Stimulated activated naive B cell treated with anti-CD40 and anti-IgM and Interleukin-4, amounts not matched to agents 10 μg/mL and 1 μg/mL and 100 μg/mL, for 72 hours (primary cell): Measurements from ENCODE around the gene KCP.
"Not testable (repeated sequence)": the region's sequence is repeated elsewhere in the genome, so short reads cannot be mapped to it uniquely, and the experiment has no call there.

Experiments
- ATAC-seq, 2 donors: fragments of 150-1000 bp; cut with Tn5 transposase; replicated peaks; 2 replicates each; pipeline ENCODE4 v1.10.0; 2021; ENCODE audit warnings: moderate library complexity in 1 of 2
- DNase-seq: peaks from one replicate; pipeline ENCODE4 v3.0.0; 2021
- H3K27ac Mint-ChIP-seq: one replicate; pipeline ENCODE4 v1.8.0; 2022; ENCODE audit warnings: mild to moderate bottlenecking, mixed read lengths
- H3K27me3 Mint-ChIP-seq, 2 donors: one replicate each; pipeline ENCODE4 v1.8.0; 2022; ENCODE audit warnings: mixed read lengths in 2 of 2
- H3K36me3 Mint-ChIP-seq, 2 donors: one replicate each; pipeline ENCODE4 v1.8.0; 2022; ENCODE audit warnings: mixed read lengths in 2 of 2, mild to moderate bottlenecking in 1 of 2
- H3K4me1 Mint-ChIP-seq, 2 donors: one replicate each; pipeline ENCODE4 v1.8.0; 2022; ENCODE audit warnings: mixed read lengths in 2 of 2, mild to moderate bottlenecking in 1 of 2
- H3K4me3 Mint-ChIP-seq, 2 donors: one replicate each; pipeline ENCODE4 v1.8.0; 2022; ENCODE audit warnings: mild to moderate bottlenecking in 2 of 2, mixed read lengths in 2 of 2, moderate library complexity in 1 of 2
- H3K9me3 Mint-ChIP-seq, 2 donors: one replicate each; pipeline ENCODE4 v1.8.0; 2022; ENCODE audit warnings: mixed read lengths in 2 of 2, mild to moderate bottlenecking in 1 of 2

Gene KCP

DNA sequence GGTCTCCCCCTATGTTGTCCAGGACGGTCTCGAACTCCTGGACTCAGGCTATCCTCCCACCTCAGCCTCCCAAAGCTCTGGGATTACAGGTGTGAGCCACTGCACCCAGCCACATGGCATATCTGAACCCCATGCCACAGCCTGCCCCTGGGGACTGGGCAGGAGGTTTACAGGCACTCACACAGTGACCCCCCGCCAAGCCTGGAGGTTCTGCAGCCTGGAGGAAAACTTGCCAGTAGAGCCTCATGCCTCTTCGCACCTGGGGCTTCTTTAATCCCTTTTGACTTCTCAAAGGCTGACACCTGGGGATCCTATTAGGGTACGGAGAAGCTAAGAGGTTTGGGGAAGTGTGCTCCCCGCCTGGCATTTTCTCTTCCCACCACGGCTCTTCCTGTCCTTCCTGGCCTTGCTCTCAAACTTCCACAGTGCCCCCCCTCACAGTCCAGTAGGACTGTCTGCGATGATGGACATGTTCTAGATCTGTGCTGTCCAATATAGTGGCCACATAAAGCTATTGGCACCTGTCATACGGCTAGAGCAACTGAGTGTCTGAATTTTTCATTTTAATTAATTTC, 11.4 kb upstream of the KCP start:
- peaks cover 8 to 9% of the 10 kb centered on the region in 2 donors for H3K27me3 Mint-ChIP-seq
- no peak overlapping the region for H3K4me3 Mint-ChIP-seq
- DNase-seq: no peak
- peaks cover 11 to 12% of the 10 kb centered on the region in 2 donors for H3K4me1 Mint-ChIP-seq
- no peak for ATAC-seq
- no peaks in the 10 kb centered on the region for H3K9me3 Mint-ChIP-seq
- no peaks in the 10 kb centered on the region for H3K36me3 Mint-ChIP-seq
- H3K27ac Mint-ChIP-seq: no peak overlapping the region

DNA sequence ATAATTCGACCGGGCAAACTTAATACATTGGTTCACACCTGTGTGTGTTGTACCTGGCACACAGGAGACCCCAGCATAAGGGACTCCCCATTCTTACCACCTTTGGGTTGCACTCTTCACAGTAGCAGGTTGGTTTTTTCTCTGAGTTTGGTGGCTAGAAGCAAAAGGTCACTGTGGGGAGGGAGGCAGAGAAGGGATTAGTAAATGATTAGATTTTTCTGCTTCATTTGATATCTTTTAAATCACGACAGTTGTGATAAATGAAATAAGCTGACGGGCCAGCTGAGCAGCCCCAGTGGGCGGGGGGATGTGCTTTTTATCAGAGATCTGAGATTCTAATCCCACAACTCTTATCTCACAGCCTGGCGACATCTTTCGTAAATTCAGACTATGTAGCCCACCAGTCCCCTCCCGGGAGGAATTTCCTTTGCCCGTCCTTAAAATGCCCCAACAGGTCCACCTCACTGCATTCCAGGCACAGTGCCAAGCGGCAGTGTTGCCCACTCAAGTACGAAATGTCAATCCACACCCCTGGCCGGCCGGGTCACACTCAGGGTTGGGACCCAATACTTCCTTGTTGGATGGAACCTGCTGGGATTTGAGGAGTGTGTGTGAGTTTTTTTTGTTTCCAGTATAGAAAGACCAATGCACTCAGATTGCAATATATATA, 10.5 kb upstream of the KCP start:
- Mint-ChIP-seq H3K36me3 (no peaks in the 10 kb centered on the region), H3K4me3 (no peak overlapping the region), H3K27me3 (peaks cover 9 to 11% of the 10 kb centered on the region in 2 donors), H3K4me1 (peaks cover 10 to 12% of the 10 kb centered on the region in 2 donors), H3K9me3 (no peaks in the 10 kb centered on the region), H3K27ac (no peak overlapping the region)
- DNase-seq (no peak), ATAC-seq (peak in 1 of 2 donors; percentile 12)

DNA sequence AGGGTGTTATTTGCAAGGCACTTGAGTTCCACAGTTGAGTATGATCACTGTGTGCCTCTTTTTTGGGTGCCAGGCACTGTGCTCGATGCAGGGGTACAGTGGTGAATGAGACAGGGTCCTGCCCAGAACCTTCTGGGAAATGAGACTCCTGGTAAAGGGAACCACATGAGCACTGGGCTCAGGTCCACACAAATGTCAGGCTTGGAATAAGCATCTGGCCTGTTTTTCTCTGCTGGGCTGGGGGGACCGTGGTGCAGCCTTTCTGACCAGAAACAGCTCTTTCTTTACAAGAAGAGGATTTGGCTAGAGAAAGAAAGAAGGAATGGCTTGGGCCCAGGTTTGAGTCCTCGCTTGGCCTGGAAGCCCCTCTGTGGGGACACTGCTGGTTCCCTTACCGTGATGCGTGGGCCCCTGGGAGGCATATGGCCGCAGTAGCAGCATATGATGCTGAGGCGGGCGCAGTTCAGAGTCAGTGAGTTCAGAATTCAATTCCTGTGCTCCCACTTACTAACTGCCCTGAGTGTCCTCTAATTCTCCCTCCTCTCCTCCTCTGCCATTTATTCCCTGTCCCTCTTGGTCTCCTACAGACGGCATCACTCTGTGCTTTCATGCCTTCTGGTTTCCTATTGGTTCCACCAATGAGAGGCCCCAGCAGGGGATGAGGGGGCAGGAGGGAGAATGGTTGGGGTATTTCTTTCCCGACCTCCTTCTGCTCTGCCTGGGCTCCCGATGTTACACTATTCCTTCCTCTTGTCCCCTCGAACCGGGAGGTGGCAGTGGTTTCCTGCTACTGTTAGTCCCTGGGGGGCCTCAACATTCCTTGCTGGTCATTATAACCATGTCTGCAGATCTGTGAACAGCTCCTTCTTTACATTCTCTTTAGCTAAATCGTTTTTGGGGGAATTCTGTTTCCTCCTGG, 9.6 kb upstream of the KCP start:
- no peak for DNase-seq
- Mint-ChIP-seq H3K4me1 (peaks cover 14 to 17% of the 10 kb centered on the region in 2 donors), H3K4me3 (no peak overlapping the region), H3K36me3 (no peaks in the 10 kb centered on the region), H3K27me3 (peaks cover 9 to 11% of the 10 kb centered on the region in 2 donors), H3K9me3 (no peaks in the 10 kb centered on the region), H3K27ac (no peak overlapping the region)
- ATAC-seq: no peak

DNA sequence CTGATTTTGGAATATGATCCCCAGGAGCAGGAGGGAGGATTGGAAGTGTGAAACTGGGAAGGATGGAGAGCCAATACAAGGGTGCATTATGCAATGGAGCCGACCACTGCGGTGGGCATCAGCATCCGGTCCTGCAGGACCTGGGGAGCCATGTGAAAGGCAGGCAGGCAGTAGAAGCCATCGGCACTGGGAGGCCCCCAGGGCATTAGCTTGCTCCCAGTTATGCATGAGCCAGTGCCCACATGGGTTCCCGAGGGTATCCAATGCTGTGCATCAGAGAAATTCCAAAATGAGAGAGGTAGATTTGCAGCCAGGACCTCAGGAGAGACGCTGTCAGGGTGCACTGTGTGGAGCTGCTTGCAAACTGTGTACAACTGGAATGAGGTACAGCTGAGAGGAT, 8.7 kb upstream of the KCP start:
- no peak overlapping the region for H3K27ac Mint-ChIP-seq

DNA sequence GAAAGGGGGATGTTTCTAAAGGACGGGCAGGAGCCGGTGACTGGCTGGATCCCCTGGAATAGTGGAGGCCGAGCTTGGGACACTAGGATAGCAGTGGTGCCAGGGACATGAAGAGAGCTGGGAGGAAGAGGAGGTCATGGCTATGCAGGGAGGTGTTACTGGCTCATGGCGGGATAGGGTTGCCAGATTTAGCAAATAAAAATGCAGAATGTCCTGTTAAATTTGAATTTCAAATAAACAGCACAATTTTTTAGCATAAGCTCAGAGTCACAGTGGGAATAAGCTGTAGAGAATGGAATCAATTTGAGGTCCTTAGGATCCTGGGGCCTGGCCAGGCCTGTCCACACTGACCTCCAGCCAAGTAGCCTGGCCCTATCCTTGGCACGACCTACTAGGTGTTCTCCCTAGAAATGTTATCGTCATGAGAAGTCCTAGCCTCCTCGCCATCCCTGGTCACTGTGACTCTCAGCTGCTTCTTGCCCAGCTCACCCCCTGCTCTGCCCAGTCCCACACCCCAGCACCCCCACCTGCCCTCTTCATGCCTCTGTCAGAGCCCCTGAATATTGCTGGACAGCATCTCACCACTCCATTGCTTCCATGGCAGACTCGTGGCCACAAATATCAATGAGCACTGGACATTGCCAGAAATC, 7.6 kb upstream of the KCP start:
- Mint-ChIP-seq H3K27ac (no peak overlapping the region), H3K27me3 (peaks cover 9 to 11% of the 10 kb centered on the region in 2 donors), H3K36me3 (no peaks in the 10 kb centered on the region), H3K4me3 (no peak overlapping the region), H3K4me1 (peaks cover 22 to 28% of the 10 kb centered on the region in 2 donors), H3K9me3 (no peaks in the 10 kb centered on the region)
- ATAC-seq (no peak), DNase-seq (no peak)

More for the DNA sequence above, 8.7 kb upstream of the KCP start:
- ATAC-seq (no peak), DNase-seq (no peak)
- Mint-ChIP-seq H3K9me3 (no peaks in the 10 kb centered on the region), H3K36me3 (no peaks in the 10 kb centered on the region), H3K4me3 (no peak overlapping the region), H3K27me3 (peaks cover 9 to 11% of the 10 kb centered on the region in 2 donors), H3K4me1 (peaks cover 18 to 22% of the 10 kb centered on the region in 2 donors)

DNA sequence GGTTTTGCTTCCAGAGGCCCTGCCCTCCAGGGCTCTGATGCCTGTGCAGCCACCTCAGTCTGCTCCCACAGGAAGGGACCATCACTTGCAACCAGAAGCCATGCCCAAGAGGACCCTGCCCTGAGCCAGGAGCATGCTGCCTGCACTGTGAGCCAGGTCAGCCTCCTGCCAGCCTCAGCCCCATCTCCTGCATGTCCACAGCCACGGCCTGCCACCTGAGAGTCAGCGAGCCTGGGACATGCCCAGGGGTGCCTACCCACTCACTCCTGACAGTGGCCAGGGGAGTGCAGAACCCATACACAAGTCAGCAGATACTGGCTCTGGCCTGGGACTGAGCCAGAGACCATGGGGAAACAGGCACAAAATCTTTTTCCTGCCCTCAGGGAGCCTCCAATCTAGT, 6.6 kb upstream of the KCP start:
- no peak overlapping the region for H3K4me3 Mint-ChIP-seq
- H3K4me1 Mint-ChIP-seq: peaks cover 25 to 33% of the 10 kb centered on the region in 2 donors
- DNase-seq (no peak), ATAC-seq (no peak)
- no peaks in the 10 kb centered on the region for H3K9me3 Mint-ChIP-seq
- H3K27ac Mint-ChIP-seq: no peak overlapping the region
- peaks cover 9 to 11% of the 10 kb centered on the region in 2 donors for H3K27me3 Mint-ChIP-seq
- H3K36me3 Mint-ChIP-seq: no peaks in the 10 kb centered on the region

DNA sequence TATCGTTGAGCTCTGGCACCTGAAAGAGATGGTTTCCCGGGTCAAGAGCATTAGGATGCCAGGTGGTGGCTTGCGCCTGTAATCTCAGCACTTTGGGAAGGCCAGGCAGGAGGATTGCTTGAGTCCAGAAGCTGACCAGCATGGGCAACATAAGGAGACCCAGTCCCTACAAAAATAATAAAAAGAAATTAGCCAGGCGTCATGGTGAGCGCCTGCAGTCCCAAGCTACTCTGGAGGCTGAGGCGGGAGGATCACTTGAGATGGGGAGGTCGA, 6.1 kb upstream of the KCP start:
- Mint-ChIP-seq H3K27ac (no peak overlapping the region), H3K4me3 (no peak overlapping the region), H3K4me1 (peaks cover 30 to 39% of the 10 kb centered on the region in 2 donors), H3K27me3 (peaks cover 10 to 12% of the 10 kb centered on the region in 2 donors), H3K36me3 (no peaks in the 10 kb centered on the region), H3K9me3 (no peaks in the 10 kb centered on the region)
- no peak for ATAC-seq
- DNase-seq: no peak

DNA sequence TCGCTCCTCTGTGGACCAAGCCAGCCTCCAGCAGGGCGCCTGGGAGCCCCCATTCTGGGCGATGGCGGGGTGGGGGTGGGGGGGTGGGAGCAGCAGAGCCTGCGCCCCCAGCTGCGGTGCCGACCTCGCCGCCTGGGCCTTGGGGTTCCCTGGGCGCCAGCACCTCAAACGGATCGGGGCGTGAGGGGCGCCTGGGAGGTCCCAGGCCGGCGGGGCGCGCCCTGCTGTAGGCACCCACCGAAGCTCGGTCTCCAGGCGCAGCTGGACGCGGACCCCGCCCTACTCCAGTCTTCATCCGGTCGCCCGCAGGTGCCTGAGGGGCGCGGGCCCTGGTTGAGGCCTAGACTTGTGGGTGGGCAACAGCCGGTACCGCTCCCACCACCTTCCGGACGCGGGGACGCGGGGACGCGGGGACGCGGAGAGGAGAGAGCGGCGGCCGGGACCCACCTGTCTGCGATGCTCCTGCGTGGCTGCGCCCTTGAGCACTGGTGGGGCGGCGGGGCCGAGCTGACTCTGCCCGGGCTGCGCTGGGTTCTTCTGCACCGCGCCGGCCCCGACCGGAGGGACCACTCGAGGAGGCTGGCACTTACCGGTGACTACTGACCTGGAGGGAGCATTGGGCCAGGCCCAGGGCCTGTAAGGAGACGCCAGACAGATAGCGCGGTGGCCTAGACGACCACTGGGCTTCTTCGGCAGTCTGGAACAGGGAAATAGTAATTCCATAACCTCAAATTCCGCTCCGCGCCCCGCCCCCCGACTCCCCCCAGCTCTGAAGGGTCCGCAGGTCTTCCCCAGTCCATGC, 5.5 kb upstream of the KCP start:
- H3K27me3 Mint-ChIP-seq: peaks cover 15 to 17% of the 10 kb centered on the region in 2 donors
- no peak for ATAC-seq
- no peak overlapping the region for H3K27ac Mint-ChIP-seq
- peak overlapping the region; percentile 78 to 81 for H3K4me3 Mint-ChIP-seq
- no peak for DNase-seq
- no peaks in the 10 kb centered on the region for H3K9me3 Mint-ChIP-seq
- peaks cover 32 to 41% of the 10 kb centered on the region in 2 donors for H3K4me1 Mint-ChIP-seq
- H3K36me3 Mint-ChIP-seq: no peaks in the 10 kb centered on the region

DNA sequence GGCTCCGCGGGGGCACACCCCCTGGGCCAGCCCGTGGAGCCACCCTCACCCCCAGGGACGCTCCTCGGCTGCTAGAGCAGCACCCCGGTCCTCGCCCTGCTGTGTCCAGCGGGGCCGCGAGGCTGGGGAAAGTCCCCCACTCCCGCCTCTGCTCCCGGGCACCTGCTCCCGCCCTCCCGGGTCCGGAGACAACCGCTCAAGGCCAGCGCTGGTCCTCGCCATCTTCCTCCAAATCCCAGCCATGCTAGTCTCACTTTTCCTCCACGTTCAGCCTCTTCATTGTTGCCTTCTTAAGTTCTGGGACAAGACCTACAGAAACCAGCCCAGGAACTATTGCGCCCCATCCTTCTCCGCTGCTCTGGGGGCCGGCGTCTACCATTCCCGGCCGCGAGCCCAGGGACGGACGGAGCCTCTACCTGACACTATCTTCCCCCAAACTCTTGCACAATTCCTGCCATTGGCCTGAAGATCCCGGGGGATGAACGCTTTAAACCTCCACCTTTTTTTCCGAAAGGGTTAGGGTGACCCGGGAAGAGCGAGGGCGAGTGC, 4.8 kb upstream of the KCP start:
- Mint-ChIP-seq H3K27ac (peak overlapping the region; percentile 87), H3K36me3 (no peaks in the 10 kb centered on the region), H3K4me3 (peak overlapping the region; percentile 78 to 81), H3K4me1 (peaks cover 28 to 41% of the 10 kb centered on the region in 2 donors), H3K9me3 (no peaks in the 10 kb centered on the region), H3K27me3 (peaks cover 14 to 19% of the 10 kb centered on the region in 2 donors)
- DNase-seq (no peak), ATAC-seq (peak; percentile 43 to 46)

DNA sequence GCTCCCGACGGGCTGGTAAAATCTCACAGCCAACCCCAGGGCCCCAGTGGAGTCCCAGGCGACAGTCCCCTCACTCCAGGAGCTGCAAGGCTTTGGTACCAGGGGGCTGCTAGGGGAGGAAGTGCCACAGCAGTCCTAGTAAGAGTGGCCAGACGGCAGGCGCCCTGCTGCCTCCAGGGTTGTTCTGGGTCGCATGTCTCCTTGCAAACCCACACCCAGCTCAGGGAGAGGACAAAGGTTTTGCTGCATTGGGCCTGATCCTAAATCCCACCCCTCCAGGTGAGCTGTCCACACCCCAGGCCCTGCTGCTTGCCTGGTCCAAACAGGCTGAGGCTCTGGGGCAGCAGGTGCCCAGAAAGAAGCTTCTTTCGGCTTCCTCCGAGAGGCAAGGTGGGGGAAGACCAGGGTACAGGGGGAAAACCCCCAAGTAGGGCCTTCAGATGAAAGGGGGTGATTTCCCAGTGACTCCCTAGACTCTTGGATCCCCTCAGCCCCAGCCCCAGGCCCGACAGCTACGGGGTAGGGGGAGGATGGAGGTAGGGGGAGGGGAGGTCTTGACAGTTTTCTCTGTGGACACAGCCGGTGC, 4.2 kb upstream of the KCP start:
- peaks cover 20 to 24% of the 10 kb centered on the region in 2 donors for H3K27me3 Mint-ChIP-seq
- H3K4me3 Mint-ChIP-seq: peak overlapping the region; percentile 56 to 58
- peak overlapping the region; percentile 89 for H3K27ac Mint-ChIP-seq
- no peaks in the 10 kb centered on the region for H3K9me3 Mint-ChIP-seq
- peaks cover 33 to 46% of the 10 kb centered on the region in 2 donors for H3K4me1 Mint-ChIP-seq
- ATAC-seq: peak; percentile 87 to 88
- peak; percentile 63 for DNase-seq
- H3K36me3 Mint-ChIP-seq: no peaks in the 10 kb centered on the region

DNA sequence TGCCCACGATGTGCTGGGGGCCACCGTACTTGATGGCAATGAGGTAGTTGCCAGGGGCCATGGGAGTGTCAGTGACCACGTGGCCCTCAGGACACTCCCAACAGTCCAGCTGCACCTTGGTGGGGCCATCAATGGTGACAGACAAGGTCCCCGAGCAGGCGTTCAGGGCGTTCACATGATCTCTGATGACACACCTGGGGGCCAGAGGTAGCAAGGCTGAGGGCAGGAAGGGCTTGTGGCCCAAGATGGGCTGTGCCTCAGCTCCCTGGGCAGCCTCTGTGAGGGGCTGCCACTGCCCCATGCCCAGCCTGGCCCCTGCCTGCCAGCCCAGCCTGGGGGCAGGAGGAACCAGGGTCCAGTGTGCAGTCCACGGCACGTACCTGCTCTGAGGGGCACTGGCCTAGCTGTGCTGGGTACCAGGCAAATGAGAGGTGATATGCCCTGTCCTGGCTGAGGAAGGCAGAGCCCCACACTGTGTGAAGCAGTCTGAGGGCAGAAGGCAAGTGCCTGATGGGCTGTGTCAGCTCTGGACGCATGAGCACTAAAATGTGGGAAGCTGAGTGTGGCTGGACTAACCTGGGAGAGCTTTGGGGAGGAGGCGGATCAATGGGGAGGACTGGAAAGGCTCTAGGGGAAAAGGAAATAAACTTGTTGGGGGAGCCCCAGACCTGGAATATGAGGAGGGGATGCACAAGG, 3.5 kb upstream of the KCP start:
- H3K27me3 Mint-ChIP-seq: peaks cover 26 to 31% of the 10 kb centered on the region in 2 donors
- no peak for DNase-seq
- no peak for ATAC-seq
- H3K4me1 Mint-ChIP-seq: peaks cover 36 to 53% of the 10 kb centered on the region in 2 donors
- no peaks in the 10 kb centered on the region for H3K9me3 Mint-ChIP-seq
- peak overlapping the region; percentile 58 to 71 for H3K4me3 Mint-ChIP-seq
- H3K27ac Mint-ChIP-seq: peak overlapping the region; percentile 89
- H3K36me3 Mint-ChIP-seq: no peaks in the 10 kb centered on the region

DNA sequence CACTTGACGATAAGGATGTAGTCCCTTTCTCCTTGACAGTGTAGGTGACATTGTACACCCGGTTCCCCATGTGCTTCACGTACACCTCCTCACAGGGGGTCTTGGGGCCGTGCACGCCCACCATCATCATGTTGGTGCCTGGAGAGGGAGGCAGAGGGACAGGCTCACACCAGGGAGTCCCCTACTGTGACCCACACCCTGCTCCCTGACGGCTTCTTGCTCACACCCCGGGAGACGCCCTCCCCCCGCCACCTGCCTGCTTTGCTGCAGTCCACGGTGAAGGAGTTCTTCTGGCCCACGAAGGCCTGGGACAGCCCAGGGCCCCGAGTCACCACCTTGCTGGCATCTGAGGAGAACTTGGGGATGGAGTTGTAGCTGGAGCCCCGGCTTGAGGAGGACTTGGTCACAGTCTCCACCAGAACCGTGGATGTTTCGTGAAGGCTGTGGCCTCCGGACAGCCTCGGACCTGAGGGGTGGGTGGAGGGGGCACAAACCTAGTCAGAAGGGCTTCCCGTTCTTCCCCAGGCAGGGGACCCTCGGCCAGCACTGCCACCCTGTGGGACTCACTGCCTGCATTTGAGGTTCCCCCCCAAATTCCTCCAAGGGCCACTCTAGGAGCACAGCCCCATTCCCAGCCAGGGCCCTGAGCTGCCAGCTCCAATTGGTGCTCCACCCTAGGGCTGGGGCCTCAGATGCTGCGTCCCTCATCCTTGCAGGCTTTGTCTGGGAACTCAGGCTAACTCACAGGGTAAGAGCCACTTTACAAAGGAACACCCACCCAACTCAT, 2.4 kb upstream of the KCP start:
- not testable (repeated sequence) for H3K4me3 Mint-ChIP-seq, DNase-seq, H3K27ac Mint-ChIP-seq, H3K36me3 Mint-ChIP-seq, H3K9me3 Mint-ChIP-seq, ATAC-seq
- peaks cover 36 to 56% of the 10 kb centered on the region in 2 donors for H3K4me1 Mint-ChIP-seq
- H3K27me3 Mint-ChIP-seq: peaks cover 34 to 42% of the 10 kb centered on the region in 2 donors
